ENCODE data around the gene HLTF. TPM values are rescaled to one million over a fixed set of nuclear protein-coding genes. Genes with fewer than 3 reads are reported as not detected.

Gene HLTF
- total and polyA plus RNA-seq, 2 donors (not counting 1 experiment from before 2014, with no cell fraction given): 22.1 to 67.2 TPM

DNA sequence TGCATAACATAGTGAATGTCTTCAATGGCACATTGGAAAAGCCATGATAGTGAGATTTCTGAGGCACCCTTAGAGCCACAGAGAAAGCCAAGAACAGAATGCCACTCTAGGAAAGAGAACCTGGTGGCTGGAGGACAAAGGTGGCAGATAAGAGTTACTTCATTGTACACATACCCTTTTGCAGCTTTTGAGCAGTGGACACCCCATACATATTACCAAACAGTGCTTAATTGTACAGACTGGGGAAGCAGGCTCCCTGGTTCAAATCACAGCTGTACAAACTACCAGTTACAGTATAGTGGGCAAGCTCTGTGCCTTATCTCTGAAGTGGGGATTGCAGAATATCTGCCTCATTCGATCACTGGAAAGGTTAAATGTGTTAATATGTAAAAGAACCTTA, 105.1 kb downstream of the HLTF start:
- H3K79me2 ChIP-seq (ENCODE audit: control insufficient read depth, insufficient read depth, low read length): no peaks in the 10 kb centered on the region
- H2AFZ ChIP-seq (ENCODE audit: low read length): no peak overlapping the region
- no peak overlapping the region for H3K9ac ChIP-seq (ENCODE audit: insufficient read depth, low read length)
- no peak overlapping the region for H3K4me3 ChIP-seq (replicated peaks in 1 of 4; ENCODE audit: control extremely low read depth in 1 of 4, insufficient read depth in 1 of 4, low read depth in 3 of 4, low read length in 4 of 4)
- no peaks in the 10 kb centered on the region for H4K20me1 ChIP-seq (ENCODE audit: control insufficient read depth, extremely low read depth, insufficient read depth, low read length)
- no peak overlapping the region for H3K4me2 ChIP-seq (ENCODE audit: extremely low read depth, insufficient read depth, low read length)
- no peaks in the 10 kb centered on the region for H3K9me3 ChIP-seq (ENCODE audit: control insufficient read depth, insufficient read depth, low read depth, low read length)
- no peaks in the 10 kb centered on the region for H3K36me3 ChIP-seq (ENCODE audit: control insufficient read depth, insufficient read depth, low read length)
- no peaks in the 10 kb centered on the region for H3K4me1 ChIP-seq (ENCODE audit: control insufficient read depth, extremely low read depth, insufficient read depth, low read length)
- TF ChIP-seq, protein P1, sequence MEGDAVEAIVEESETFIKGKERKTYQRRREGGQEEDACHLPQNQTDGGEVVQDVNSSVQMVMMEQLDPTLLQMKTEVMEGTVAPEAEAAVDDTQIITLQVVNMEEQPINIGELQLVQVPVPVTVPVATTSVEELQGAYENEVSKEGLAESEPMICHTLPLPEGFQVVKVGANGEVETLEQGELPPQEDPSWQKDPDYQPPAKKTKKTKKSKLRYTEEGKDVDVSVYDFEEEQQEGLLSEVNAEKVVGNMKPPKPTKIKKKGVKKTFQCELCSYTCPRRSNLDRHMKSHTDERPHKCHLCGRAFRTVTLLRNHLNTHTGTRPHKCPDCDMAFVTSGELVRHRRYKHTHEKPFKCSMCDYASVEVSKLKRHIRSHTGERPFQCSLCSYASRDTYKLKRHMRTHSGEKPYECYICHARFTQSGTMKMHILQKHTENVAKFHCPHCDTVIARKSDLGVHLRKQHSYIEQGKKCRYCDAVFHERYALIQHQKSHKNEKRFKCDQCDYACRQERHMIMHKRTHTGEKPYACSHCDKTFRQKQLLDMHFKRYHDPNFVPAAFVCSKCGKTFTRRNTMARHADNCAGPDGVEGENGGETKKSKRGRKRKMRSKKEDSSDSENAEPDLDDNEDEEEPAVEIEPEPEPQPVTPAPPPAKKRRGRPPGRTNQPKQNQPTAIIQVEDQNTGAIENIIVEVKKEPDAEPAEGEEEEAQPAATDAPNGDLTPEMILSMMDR (conservative IDR thresholded peaks at IDR 0.05 in 1 of 2, IDR thresholded peaks at IDR 0.05 in 1 of 2; ENCODE audit: low read depth in 1 of 2, low read length in 2 of 2): no peak
- TF ChIP-seq EZH2 (IDR thresholded peaks at IDR 0.05; ENCODE audit: low read length, missing control alignments): no peak
- no peak overlapping the region for H3K27ac ChIP-seq (ENCODE audit: insufficient read depth, low read length)
- no peak for DNase-seq (ENCODE audit: low read depth in 2 of 2)
- H3K27me3 ChIP-seq (ENCODE audit: control insufficient read depth, insufficient read depth, low read length): no peaks in the 10 kb centered on the region

Other genes with a start within 250 kb of the HLTF start
- not detected in 2 replicates for gene CPA3, start 221.2 kb downstream of the HLTF start, total RNA-seq
- gene CPA3, start 221.2 kb downstream of the HLTF start, polyA plus RNA-seq: 0.05 and 0.17 TPM in 2 replicates
- gene GYG1, start 95.0 kb downstream of the HLTF start, total RNA-seq: 43.1 and 71.5 TPM in 2 replicates
- 88.5 and 224 TPM in 2 replicates for gene GYG1, start 95.0 kb downstream of the HLTF start, polyA plus RNA-seq
- 27.0 and 33.4 TPM in 2 replicates for gene HPS3, start 43.1 kb upstream of the HLTF start, total RNA-seq
- 31.0 and 31.2 TPM in 2 replicates for gene HPS3, start 43.1 kb upstream of the HLTF start, polyA plus RNA-seq
- under 0.01 TPM in 1 of 2 replicates, not detected in the other for gene CP, start 135.3 kb upstream of the HLTF start, total RNA-seq
- gene CP, start 135.3 kb upstream of the HLTF start, polyA plus RNA-seq: 0.03 TPM in 1 of 2 replicates, not detected in the other
- gene TM4SF18, start 247.1 kb upstream of the HLTF start, total RNA-seq: not detected in 2 replicates
- gene TM4SF18, start 247.1 kb upstream of the HLTF start, polyA plus RNA-seq: not detected in 2 replicates